WERI-Rb-1 (cell line): Measurements from ENCODE around the gene MAGI1.

Experiments used
- DNase-seq: peaks from one replicate; pipeline ENCODE4 v3.0.0-alpha.2; 2020
- H3K27ac ChIP-seq: fragments of 250-450 bp; sonication (Bioruptor Pico); 2 replicates; pipeline ENCODE4 v1.5.1; 2020; ENCODE audit warnings: mild to moderate bottlenecking, moderate library complexity
- H3K27me3 ChIP-seq: fragments of 250-450 bp; sonication (Bioruptor Pico); 2 replicates; pipeline ENCODE4 v1.5.1; 2021; ENCODE audit warnings: mild to moderate bottlenecking, low read depth, moderate library complexity; ENCODE audit not compliant: insufficient read depth, severe bottlenecking
- H3K36me3 ChIP-seq: fragments of 250-450 bp; sonication (Bioruptor Pico); 2 replicates; pipeline ENCODE4 v1.5.1; 2020; ENCODE audit warnings: mild to moderate bottlenecking, moderate library complexity
- H3K4me3 ChIP-seq: 2 replicates; pipeline ENCODE4 v1.5.1; 2011; ENCODE audit warnings: low read depth, mild to moderate bottlenecking, control low read depth, low read length
- H3K9me3 ChIP-seq: fragments of 250-450 bp; sonication (Bioruptor Pico); 2 replicates; pipeline ENCODE4 v1.5.1; 2021; ENCODE audit warnings: mild to moderate bottlenecking, moderate library complexity; ENCODE audit not compliant: severe bottlenecking
- CTCF ChIP-seq: IDR thresholded peaks from 2 replicates; pipeline ENCODE4 v1.5.1; 2011; ENCODE audit warnings: low read depth, mild to moderate bottlenecking, control low read depth, inconsistent platforms, low read length

Gene MAGI1

GRCh38 chr3:65650247-65650646, 388.5 kb downstream of the MAGI1 start:
- Histone ChIP-seq H3K27me3 (no peaks in the 10 kb centered on the region), H3K9me3 (peaks cover 3% of the 10 kb centered on the region), H3K36me3 (no peaks in the 10 kb centered on the region), H3K4me3 (no peak overlapping the region), H3K27ac (no peak overlapping the region)
- TF ChIP-seq CTCF, result no peak
- no peak for DNase-seq

DNA sequence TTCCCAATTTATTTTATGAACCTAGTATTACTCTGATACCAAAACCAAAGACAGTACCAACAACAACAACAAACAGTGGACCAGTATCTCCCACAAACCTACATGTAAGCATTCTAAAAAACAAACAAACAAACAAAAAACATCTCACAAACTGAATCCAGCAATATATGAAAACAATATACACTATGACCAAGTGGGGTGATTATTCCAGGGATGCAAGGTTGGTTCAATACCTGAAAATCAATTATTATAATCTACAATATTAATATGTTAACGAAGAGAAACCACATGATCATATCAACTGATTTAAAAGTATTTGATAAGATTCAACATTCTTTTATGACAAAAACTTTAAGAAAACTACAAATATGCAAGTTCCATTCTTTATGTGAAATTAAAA, 391.3 kb downstream of the MAGI1 start:
- Histone ChIP-seq H3K9me3 (peaks cover 3% of the 10 kb centered on the region), H3K27me3 (no peaks in the 10 kb centered on the region), H3K4me3 (no peak overlapping the region), H3K27ac (no peak overlapping the region), H3K36me3 (no peaks in the 10 kb centered on the region)
- no peak for DNase-seq
- no peak for TF ChIP-seq CTCF

DNA sequence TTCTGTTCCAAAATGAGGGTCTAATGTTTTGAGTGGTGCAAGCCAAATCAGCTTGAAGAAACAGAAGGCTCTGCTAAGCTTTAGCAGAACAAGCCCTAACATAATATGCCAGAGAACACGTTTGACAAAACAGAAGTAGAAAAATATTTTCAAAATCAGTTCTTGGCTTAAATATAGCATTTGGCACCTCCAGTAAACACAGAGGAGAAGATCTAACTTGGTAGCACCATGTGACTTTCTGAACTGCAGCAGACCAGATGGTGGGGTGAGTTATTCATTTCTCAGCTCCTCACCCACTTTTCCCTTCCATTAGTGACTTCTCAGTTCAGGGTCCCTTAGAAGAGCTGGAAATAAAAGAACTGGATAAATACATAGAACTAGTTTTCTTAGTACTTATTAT, 395.8 kb downstream of the MAGI1 start:
- no peaks in the 10 kb centered on the region for H3K36me3 ChIP-seq
- no peaks in the 10 kb centered on the region for H3K27me3 ChIP-seq
- H3K4me3 ChIP-seq, result no peak overlapping the region
- no peaks in the 10 kb centered on the region for H3K9me3 ChIP-seq
- no peak for DNase-seq
- H3K27ac ChIP-seq, result no peak overlapping the region
- TF ChIP-seq CTCF, result no peak

- no peak for TF ChIP-seq CTCF
- no peaks in the 10 kb centered on the region for H3K27me3 ChIP-seq
- H3K9me3 ChIP-seq, result no peaks in the 10 kb centered on the region
- DNase-seq, result no peak
- no peaks in the 10 kb centered on the region for H3K36me3 ChIP-seq
- H3K4me3 ChIP-seq, result no peak overlapping the region
- H3K27ac ChIP-seq, result no peak overlapping the region
Observed at GRCh38 chr3:65641777-65642176, 396.9 kb downstream of the MAGI1 start.

DNA sequence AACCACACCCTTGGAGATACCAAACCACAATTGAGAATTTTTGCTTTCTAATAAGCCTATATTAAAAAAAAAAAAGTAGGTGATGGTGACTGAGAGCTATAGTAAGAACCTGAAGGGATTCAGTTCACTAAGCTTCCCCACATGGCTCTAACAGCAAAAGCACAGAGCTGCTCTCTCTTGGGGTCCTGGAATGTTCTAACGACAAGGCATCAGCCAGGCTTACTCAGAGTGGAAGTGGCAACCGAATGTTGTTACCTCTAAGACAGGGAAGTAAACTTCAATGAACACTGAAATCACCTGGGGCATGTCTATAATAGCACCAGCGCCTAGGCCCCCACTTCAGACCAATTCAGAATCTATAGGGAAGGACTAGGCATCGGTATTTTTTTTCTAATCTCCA, 397.7 kb downstream of the MAGI1 start:
- H3K9me3 ChIP-seq, result no peaks in the 10 kb centered on the region
- DNase-seq, result no peak
- no peak overlapping the region for H3K27ac ChIP-seq
- H3K36me3 ChIP-seq, result no peaks in the 10 kb centered on the region
- H3K4me3 ChIP-seq, result no peak overlapping the region
- H3K27me3 ChIP-seq, result no peaks in the 10 kb centered on the region
- TF ChIP-seq CTCF, result no peak

GRCh38 chr3:65639444-65639843, 399.3 kb downstream of the MAGI1 start:
- Histone ChIP-seq H3K27me3 (no peaks in the 10 kb centered on the region), H3K4me3 (no peak overlapping the region), H3K36me3 (no peaks in the 10 kb centered on the region), H3K27ac (no peak overlapping the region), H3K9me3 (no peaks in the 10 kb centered on the region)
- no peak for DNase-seq
- no peak for TF ChIP-seq CTCF
